GM21717 (cell line): ENCODE measurements around the gene CADM2.

Experiments used
- ATAC-seq: cut with Tn5 transposase; IDR thresholded peaks from one replicate; pipeline ENCODE4 v1.9.1; 2021; ENCODE audit warnings: mild to moderate bottlenecking, moderate library complexity; ENCODE audit not compliant: unreplicated experiment

CADM2 gene

GRCh38 chr3:85780806-85781205, 822.0 kb downstream of the CADM2 start:
- ATAC-seq: no peak

- ATAC-seq: no peak
Observed at GRCh38 chr3:85781806-85782205, 823.0 kb downstream of the CADM2 start.

DNA sequence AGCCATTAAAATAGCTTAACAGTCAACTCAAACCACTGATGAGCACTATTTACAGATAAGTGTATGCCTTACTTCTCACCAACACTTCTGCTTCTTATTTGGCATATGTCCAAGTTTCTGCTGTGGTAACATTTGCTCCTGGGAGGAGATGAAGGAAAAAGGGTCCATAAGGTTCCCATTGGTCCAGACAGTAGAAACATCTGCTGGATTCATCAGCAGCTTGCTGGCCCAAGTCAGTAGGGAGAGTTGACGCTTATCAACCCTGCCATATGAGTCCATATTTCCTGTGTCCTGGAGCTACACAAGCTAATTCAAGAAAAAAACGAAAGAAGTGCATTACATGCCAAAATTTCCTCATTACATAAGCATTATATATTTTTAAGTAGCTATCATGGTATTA, 824.5 kb downstream of the CADM2 start:
- no peak for ATAC-seq

- ATAC-seq: no peak
Observed at GRCh38 chr3:85785766-85786165, 827.0 kb downstream of the CADM2 start.

DNA sequence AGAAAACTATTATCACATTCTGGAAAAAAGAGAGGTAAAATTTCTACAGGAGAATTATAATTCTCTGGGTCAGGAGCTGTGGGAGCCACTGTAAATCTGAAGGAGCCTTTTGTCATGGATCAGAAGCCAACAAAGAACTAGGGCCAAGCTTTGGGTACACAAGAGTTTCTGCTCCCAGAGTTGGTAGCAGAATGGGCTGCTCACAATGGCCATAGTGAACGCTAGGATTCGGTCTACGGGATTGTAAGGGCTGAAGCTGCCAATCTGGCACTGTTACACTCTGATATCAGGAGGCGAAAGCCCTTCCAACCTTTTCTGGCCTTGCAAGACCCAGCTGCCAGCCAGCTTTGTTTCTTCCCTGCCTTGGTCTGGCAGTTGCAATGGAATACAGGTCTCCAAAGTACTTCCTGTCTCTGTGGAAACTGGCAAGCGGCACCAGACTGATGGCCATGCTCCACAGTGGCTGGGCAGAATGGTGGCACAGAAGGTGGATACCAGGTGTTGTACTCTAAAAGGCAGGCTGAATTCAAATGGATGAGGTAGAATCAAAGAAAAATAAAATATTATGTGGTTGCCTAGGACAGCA, 831.7 kb downstream of the CADM2 start:
- no peak for ATAC-seq

- ATAC-seq: no peak
Observed at GRCh38 chr3:85796140-85796539, 837.4 kb downstream of the CADM2 start.

DNA sequence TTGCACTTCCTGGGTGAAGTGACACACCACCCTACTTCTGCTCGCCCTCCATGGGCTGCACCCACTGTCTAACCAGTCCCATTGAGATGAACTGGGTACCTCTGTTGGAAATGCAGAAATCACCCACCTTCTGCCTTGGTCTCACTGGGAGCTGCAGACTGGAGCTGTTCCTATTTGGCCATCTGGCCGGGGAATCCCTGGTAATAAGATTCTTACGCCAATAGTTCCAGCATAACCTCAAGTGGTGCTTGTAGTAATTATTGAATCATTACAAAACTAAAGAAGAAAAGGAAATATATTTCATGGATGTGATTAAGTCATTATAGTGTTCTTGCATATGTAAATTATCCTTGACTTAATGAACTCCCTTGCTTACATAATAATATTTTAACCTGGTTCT, 841.9 kb downstream of the CADM2 start:
- ATAC-seq: no peak

DNA sequence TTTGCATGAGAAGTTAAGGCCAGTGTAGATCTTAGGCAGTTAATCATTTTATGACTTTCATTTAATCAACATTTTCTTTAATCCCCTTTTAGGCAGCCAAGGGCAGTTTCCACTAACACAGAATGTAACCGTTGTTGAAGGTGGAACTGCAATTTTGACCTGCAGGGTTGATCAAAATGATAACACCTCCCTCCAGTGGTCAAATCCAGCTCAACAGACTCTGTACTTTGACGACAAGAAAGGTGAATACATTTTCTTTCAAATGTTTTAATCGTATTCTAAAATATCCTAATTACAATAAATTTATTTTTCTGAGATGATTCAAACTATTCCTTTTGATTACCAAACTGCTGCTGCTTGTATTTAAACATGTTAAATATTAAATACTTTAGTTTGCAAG, 843.2 kb downstream of the CADM2 start:
- no peak for ATAC-seq

GRCh38 chr3:85808755-85809154, 850.0 kb downstream of the CADM2 start:
- no peak for ATAC-seq

DNA sequence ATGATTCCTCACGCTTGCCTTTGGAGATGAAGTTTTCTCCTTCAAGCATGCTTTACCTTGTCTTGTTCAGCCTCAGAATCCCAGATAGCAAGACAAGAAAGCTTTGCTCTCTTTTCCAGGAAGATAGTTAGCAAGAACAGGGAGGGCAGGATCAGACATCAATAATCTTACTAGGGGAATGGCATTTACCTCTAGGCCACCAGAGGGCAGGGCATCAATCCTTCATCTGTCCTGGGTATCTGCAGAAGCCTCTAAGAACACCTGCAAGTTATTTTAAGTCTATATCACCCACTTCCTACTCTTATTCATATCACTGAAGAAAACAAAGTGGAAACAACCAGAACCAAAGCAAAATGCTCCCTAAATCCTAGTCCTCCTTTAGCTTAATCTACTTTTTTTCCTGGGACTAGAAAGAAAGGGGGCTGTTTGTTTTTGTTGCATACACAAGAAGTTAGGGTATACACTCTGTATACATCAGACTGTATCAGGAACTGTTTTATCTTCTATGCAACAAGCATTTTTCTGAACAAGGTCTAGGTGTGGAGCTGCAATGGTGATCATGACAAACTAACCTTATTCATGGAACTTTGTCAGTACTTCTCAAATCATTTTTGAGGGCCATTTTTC, 862.5 kb downstream of the CADM2 start:
- ATAC-seq: peak; percentile 75

GRCh38 chr3:85835857-85836440, 877.2 kb downstream of the CADM2 start:
- ATAC-seq: no peak

GRCh38 chr3:85837402-85837801, 878.6 kb downstream of the CADM2 start:
- ATAC-seq: no peak

GRCh38 chr3:85838921-85839320, 880.1 kb downstream of the CADM2 start:
- ATAC-seq: no peak

DNA sequence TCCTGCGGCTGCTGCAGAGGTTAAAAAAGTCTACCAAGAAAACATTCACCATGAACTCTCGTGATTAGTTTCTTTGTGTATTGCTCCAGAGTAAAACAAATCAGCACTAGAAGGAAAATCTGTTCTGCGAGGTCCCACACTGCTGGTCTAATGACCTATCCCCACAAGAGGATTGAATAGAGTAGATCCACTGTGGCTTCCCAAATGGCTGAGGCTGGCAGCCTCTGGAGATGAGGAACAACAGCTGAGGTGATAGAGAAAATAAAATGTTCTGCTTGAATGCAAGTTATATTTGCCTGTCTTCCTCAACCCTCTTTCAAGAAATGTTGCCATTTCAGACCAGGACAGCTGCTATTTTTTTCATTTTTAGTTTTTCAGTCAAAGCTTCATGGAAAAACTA, 883.3 kb downstream of the CADM2 start:
- no peak for ATAC-seq

DNA sequence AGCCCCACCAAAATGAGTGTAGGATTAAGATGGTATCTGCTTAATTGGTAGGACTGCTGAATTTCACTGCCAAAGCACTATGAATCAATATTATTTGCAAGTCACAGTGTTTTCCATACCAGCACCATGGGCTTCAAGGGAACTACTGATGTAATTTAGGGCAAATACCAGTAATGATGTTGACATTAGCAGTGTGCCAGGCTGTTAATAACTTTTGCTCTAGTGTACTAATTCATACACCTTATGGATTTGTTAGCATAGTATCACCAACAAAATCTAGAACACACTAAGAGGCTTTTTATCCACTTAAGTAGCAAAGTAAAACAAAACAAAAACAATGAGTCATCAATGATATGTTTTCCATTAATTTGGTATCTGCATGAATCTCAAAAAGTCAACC, 888.2 kb downstream of the CADM2 start:
- ATAC-seq: no peak

- ATAC-seq: no peak
Observed at GRCh38 chr3:85851071-85851470, 892.3 kb downstream of the CADM2 start.

GRCh38 chr3:85853805-85854204, 895.0 kb downstream of the CADM2 start:
- ATAC-seq: no peak

- ATAC-seq: no peak
Observed at GRCh38 chr3:85862893-85863455, 904.2 kb downstream of the CADM2 start.

DNA sequence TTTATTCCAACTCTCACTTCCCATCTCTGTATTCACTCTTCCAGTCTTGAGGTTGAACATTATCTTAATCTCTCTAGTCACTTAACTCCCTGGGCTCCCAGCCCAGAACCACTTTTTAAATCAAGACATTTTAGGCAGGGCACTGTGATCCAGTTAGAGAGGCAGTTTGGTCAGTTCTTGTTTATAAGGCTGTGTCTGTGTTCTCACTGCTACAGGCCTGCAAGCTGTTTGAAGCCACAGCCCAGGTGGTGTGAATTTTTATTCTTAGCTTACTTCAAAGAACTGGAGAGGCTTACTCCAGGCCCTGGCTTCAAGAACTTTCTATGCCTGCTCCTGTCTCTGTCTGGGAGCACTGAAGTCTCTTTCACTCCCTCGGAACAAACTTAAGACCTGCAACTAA, 906.1 kb downstream of the CADM2 start:
- no peak for ATAC-seq

DNA sequence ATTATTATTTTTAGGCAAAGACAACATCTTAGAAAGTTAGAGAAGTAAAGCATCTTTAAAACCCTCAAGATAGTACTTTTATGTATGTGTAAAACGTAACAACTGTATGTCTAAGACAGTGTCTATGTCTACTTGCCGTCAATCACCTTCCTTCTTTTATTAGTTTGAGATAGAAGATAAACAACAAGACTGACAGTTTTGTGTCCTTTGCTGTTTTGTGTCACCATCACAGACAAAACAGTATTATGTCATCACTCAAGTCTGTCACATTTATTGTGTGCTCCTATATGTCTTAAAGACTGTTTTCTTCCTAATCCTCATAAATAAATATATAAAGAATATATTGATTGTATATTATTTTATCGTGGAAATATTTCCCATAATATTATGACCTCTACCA, 908.3 kb downstream of the CADM2 start:
- no peak for ATAC-seq

DNA sequence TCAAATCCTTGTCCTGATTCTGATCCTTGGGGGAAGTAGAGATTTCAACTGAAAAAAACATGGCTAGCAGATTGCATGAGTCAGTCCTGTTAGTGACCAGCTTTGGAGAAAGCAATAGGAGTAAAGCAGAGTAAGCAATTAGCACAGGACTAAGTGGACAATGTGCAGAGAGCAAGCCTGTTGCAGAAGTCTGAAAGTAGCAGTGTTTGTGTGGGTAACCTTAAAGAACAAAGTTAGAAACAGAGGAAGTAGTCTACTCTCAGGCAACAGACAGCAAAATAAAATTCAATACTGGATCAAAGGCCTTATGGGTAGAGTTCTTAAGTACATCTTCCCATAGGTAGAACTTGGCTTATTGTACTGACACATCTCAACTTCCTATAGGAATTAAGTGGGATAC, 916.8 kb downstream of the CADM2 start:
- no peak for ATAC-seq

- ATAC-seq: no peak
Observed at GRCh38 chr3:85877631-85878030, 918.8 kb downstream of the CADM2 start.
